ENCODE data around the gene NEURL3.

GRCh38 chr2:96549466-96549785 is 44.3 kb upstream of the NEURL3 start:
- TF ChIP-seq CTCF (IDR thresholded peaks at IDR 0.05) (no peak), EZH2 (IDR thresholded peaks at IDR 0.05; ENCODE audit: borderline replicate concordance, insufficient read depth, low read depth, low read length, poor library complexity, severe bottlenecking) (no peak)

Data from B cell (primary cell).